Osteocyte (in vitro differentiated cells): ENCODE results near the gene BANF2. TPM values are rescaled to one million over a fixed set of nuclear protein-coding genes. Genes with fewer than 3 reads are reported as not detected.

Experiments
- DNase-seq: peaks from one replicate; pipeline ENCODE4 v3.0.0; 2021; ENCODE audit warnings: mixed read lengths; ENCODE audit not compliant: unreplicated experiment; ENCODE audit errors: extremely low spot score
- H3K27ac Mint-ChIP-seq: one replicate; pipeline ENCODE4 v1.8.0; 2021; ENCODE audit warnings: mild to moderate bottlenecking, mixed read lengths; ENCODE audit not compliant: unreplicated experiment
- H3K27me3 Mint-ChIP-seq: one replicate; pipeline ENCODE4 v1.8.0; 2021; ENCODE audit warnings: mixed read lengths; ENCODE audit not compliant: unreplicated experiment
- H3K36me3 Mint-ChIP-seq: one replicate; pipeline ENCODE4 v1.8.0; 2021; ENCODE audit warnings: mixed read lengths; ENCODE audit not compliant: unreplicated experiment
- H3K4me1 Mint-ChIP-seq: one replicate; pipeline ENCODE4 v1.8.0; 2021; ENCODE audit warnings: mixed read lengths; ENCODE audit not compliant: unreplicated experiment
- H3K4me3 Mint-ChIP-seq: one replicate; pipeline ENCODE4 v1.8.0; 2021; ENCODE audit warnings: mild to moderate bottlenecking, moderate library complexity, mixed read lengths; ENCODE audit not compliant: unreplicated experiment
- H3K9me3 Mint-ChIP-seq: one replicate; pipeline ENCODE4 v1.8.0; 2021; ENCODE audit warnings: mixed read lengths; ENCODE audit not compliant: unreplicated experiment
- total RNA-seq: library from RNA; stranded (reverse); gene quantifications from 2 replicates; pipeline ENCODE4 v1.2.1, GENCODE V29; 2021
- TF ChIP-seq, protein P1 (sequence below): fragments of 200-600 bp; sonication (generic); IDR thresholded peaks from 2 replicates; pipeline ENCODE4 v1.5.0; 2021; ENCODE audit warnings: antibody characterized with exemption, mild to moderate bottlenecking, moderate library complexity

The BANF2 gene
- total RNA-seq, 1 donor from 2014 or later = not detected

DNA sequence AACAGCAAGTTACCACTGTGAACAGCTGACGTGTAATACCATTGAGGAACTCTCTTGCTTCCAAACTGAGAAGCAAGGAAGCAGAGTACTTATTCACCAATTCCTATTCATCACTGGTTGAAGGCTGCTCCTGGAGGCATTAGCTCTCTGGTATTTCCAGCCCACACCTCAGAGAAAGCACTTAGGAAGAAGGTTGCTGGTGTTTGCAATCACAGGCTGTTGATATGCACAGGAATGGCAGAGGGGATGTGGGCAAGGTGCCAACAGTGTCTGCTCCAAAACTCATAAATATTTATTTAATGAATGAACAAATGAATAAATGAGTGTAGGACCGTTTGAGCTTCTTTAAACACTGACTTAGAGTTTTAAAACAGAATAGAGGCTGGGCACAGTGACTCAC is 10.8 kb upstream of the BANF2 start:
- Mint-ChIP-seq H3K27me3 (peaks cover 74% of the 10 kb centered on the region), H3K27ac (no peak overlapping the region), H3K36me3 (no peaks in the 10 kb centered on the region), H3K4me1 (peaks cover 2% of the 10 kb centered on the region), H3K4me3 (no peak overlapping the region), H3K9me3 (peaks cover 8% of the 10 kb centered on the region)
- no peak for DNase-seq
- TF ChIP-seq, protein P1, sequence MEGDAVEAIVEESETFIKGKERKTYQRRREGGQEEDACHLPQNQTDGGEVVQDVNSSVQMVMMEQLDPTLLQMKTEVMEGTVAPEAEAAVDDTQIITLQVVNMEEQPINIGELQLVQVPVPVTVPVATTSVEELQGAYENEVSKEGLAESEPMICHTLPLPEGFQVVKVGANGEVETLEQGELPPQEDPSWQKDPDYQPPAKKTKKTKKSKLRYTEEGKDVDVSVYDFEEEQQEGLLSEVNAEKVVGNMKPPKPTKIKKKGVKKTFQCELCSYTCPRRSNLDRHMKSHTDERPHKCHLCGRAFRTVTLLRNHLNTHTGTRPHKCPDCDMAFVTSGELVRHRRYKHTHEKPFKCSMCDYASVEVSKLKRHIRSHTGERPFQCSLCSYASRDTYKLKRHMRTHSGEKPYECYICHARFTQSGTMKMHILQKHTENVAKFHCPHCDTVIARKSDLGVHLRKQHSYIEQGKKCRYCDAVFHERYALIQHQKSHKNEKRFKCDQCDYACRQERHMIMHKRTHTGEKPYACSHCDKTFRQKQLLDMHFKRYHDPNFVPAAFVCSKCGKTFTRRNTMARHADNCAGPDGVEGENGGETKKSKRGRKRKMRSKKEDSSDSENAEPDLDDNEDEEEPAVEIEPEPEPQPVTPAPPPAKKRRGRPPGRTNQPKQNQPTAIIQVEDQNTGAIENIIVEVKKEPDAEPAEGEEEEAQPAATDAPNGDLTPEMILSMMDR = no peak

- Mint-ChIP-seq H3K9me3 (peaks cover 8% of the 10 kb centered on the region), H3K36me3 (no peaks in the 10 kb centered on the region), H3K27me3 (peaks cover 66% of the 10 kb centered on the region), H3K4me3 (no peak overlapping the region), H3K4me1 (no peaks in the 10 kb centered on the region), H3K27ac (no peak overlapping the region)
- TF ChIP-seq, protein P1 = no peak
- DNase-seq = no peak
Observed at GRCh38 chr20:17690144-17690543, 9.6 kb upstream of the BANF2 start.

DNA sequence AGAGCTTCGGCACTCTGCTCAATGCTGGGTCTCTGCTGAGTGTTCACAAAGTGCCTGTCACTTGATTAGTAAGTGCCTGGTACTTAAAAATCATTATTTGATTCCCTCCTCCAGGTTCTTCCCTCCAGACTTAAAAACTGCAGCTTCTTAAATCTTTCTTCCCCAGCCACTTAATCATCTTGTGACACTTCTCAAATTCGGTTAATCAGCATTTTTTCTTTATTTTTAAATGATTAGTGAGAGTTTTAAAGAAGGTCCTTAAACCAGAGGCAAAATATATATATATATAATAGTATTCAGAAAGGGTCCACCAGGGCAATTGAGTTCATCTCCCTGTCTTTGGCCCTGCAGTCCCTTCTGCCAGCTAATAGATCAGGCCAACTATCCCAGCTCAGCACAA is 8.0 kb upstream of the BANF2 start:
- Mint-ChIP-seq H3K36me3 (no peaks in the 10 kb centered on the region), H3K4me3 (no peak overlapping the region), H3K27me3 (peaks cover 50% of the 10 kb centered on the region), H3K9me3 (peaks cover 8% of the 10 kb centered on the region), H3K27ac (no peak overlapping the region), H3K4me1 (no peaks in the 10 kb centered on the region)
- TF ChIP-seq, protein P1 = no peak
- no peak for DNase-seq

GRCh38 chr20:17693444-17694001 is 6.2 kb upstream of the BANF2 start:
- DNase-seq = no peak
- TF ChIP-seq, protein P1 = no peak
- Mint-ChIP-seq H3K36me3 (no peaks in the 10 kb centered on the region), H3K27me3 (peaks cover 39% of the 10 kb centered on the region), H3K4me1 (no peaks in the 10 kb centered on the region), H3K4me3 (no peak overlapping the region), H3K9me3 (peaks cover 4% of the 10 kb centered on the region), H3K27ac (no peak overlapping the region)

DNA sequence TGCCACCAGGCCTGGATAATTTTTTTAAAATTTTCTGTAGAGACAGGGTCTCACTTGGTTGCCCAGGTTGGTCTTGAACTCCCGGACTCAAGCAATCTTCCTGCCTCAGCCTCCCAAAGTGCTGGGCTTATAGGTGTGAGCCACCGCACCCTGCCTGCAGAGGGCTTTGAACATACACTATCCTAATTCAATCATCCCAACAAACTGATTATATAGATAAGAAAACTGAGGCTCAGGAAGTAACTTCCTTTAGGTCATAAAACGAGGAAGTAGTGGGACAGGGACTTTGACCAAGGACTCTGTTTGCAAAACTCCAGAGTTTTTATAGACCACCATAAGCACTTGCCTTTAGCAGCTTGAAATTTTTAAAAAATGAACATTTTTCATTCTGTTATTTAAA is 5.0 kb upstream of the BANF2 start:
- Mint-ChIP-seq H3K27ac (no peak overlapping the region), H3K27me3 (peaks cover 30% of the 10 kb centered on the region), H3K9me3 (peaks cover 4% of the 10 kb centered on the region), H3K4me1 (no peaks in the 10 kb centered on the region), H3K36me3 (no peaks in the 10 kb centered on the region), H3K4me3 (no peak overlapping the region)
- DNase-seq = no peak
- TF ChIP-seq, protein P1 = no peak
